GM21526 (cell line): ENCODE results near the gene DMTF1.
A peak's percentile ranks its signal among the peaks of the same experiment; 100 is the strongest.

Experiments used
- ATAC-seq: cut with Tn5 transposase; IDR thresholded peaks from one replicate; pipeline ENCODE4 v1.9.1; 2021; ENCODE audit warnings: moderate library complexity; ENCODE audit not compliant: unreplicated experiment, low FRiP score

DMTF1 gene

DNA sequence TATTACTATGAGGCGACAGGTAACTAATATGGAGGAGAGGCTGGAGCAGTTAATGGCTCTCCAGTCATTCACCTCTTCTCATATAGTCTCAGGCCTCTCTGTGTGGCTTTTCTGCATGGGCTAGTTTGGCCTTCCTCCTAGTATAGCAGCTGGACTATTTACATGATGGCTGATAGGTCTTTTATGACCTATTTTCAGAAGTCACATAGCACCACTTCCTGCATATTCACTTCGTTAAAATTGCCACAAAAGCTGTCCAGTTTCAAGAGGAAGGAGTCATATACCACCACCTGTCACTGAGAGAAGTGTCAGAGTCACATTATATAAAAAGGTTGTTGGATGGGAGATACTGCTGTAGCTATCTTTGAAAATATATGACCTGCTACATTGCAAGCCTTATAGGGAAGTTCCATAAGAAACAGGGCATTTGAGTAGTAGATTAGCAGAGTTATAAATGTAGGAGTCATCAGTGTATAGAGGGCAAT is 8.0 kb upstream of the DMTF1 start:
- peak; percentile 92 for ATAC-seq

DNA sequence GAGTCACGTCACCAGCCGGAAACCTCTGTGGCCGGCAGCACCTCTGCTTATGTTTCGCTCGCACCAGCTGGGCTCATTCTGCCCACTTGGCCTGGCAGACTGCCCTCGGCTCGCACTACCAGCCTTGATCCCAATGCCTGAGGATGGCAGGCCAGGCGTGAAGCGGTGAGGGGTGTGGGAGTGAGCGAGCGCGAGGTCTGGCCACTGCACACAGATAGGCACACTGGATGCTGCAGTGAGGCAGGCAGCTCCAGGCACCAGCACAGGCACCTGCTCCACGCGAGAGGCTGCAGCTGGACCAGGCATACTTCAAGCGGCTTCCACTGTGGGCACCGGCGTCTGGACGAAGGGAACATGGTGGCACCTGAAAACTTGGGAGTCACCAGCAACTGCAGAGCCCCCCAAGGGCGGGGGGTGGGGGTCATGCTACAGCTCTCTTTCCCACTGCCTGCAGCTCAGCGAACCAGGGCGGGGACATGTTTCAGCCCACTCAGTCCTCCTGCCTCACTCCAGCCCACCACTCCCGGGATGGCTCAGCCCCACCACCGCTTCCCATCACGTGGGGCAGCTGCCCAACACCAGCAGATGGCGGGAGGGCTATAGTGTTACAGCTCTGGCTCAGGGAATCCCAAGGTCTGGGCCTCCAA is 5.4 kb upstream of the DMTF1 start:
- ATAC-seq, result no peak

DNA sequence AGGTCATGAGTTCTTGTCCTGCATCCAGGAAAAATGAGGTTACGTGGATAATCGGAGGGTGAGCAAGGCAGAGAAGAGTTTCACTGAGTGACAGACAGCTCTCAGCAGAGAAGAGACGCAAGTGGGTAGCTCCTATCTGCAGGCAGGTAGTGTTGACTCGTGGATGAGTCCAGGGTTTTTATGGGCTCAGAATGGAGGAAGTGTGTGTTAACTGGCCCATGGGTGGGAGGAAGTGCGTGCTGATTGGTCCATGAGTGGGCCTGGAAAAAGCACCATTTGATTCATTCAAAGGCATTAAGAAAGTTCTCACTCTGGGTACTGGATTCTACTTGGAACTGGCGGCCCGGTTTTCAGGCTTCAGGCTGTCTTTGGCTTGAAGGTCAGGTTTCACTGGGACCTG is 4.8 kb upstream of the DMTF1 start:
- ATAC-seq, result no peak

DNA sequence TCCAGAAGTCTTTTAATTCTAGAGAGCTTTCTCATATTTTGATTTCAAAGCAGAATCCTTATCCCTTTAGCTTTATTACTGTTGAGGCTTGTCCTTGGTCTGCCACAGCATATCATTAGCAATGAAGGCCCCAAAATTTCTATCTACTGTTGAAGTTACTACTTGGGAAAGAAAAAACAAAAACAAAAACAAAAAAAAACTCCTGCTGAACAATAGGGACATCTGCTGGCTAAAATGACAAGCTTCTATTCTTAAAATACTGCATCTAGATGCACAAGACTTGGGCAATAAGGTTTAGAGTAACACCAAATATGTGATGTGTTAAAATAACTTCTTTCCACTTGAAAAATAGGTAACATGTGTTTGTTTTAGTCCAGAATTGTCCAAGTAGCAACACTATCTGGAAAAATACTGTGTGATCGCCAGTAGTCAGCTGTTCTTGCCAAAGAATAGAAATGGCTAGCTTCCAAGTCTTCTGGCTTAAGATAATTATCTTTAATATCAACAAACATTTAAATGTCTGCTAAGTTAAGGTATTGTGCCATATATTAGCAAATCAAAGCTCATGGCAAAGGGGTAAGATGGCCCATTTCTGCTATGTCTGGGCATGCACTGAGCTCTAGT is 3.8 kb upstream of the DMTF1 start:
- ATAC-seq, result no peak

DNA sequence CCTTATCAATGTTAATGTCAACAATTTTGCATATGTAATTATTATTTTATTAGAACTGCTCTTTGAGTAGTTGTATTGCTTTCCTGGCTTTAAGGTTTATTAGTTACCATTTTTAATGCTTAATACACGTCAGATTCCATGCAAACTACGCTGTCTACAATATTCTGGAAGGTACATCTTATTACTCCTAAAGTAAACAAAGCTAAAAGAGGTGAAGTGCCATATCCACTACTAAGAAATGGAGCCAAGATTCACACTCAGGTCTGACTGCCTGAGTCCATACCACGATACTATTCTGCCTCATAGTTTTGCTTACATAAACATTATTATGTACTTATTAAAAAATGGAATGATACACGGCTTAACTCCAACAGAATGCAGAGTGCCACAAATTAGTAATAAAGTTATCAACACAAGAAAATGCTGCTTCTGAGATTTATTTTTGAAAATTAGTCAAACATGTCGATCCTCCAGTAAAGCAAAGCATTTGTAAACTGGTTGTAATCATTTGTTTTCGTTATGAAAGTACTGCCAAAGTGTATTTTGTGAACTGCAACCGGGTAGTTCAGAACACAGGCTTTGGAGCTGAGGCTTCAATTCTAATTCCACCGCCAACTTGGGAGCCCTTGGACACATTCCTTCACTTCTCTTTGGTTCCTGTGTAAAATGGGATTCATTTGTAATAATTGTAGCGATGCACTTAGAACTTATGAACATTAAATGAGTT is 1.1 kb upstream of the DMTF1 start:
- ATAC-seq, result no peak

DNA sequence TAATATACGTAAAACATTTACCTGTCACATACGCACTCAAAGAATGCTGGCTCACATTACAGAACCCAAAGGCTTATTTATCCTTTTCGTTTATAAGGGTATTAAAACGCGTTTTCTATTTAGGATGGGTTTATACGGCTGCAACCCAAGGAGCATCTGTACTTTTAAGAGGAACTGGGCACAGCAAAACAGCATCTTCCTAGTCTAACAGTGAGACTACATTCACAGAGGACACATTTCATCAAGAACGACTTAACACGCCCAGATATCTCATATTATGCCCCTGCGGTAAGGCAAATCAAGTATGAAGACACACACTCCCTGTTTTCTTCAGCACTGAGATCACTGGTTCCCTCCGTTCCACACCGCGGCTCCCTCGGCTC is 533 bp upstream of the DMTF1 start:
- peak; percentile 34 for ATAC-seq

DNA sequence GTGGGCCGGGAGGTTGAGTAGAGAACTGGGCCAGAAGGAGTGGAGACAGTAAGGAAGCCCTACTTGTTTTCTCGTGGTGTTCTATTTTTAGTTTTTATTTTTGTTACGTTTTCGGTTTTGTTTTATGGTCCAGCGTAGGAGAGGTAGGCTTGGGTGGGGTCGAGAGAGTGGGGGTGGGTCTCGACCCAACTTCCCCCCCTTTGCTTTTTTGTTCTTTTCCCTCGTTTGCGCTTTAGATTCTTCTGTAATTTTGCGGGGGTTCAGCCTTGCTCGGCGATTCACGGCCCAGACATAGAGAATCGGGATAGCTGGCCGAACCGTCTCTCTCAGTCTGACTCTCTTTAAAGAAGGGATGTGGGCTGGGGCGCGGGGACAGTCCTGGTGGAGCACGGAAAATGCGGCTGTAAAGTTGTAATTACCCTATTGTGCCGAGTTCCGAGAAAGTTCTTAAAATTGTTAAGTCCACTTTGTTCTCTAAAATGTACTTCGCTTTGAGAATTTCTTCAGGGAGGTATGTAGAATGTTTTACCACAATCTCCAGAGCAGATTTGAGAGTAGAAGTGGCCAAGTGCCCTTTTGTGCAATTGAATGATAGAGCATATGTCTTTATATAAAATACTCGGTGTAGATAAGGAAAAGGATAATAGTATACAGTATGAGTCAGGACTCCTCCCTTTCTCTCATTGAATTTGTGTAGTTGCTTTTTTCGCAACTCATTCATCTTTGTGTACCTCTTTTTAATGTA is 816 bp downstream of the DMTF1 start:
- ATAC-seq, result peak; percentile 23

DNA sequence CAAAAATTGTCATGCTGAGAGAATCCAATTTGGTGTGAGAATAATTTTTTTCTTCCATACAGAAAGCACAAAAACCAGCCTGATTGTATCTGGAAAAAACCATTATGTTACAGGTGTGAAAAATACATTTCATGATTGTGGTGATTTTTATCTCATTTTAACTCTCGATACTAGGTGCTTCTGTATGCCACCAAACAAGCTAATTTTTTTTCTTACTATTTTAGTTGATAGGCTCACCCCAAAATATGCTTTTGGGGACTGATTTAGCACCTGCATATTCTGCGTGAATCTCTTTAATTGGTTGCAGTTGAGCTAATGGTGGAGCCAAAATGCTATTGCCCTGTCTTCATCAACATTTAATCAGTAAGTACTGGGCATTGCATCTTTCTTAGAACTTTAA is 1.9 kb downstream of the DMTF1 start:
- no peak for ATAC-seq

DNA sequence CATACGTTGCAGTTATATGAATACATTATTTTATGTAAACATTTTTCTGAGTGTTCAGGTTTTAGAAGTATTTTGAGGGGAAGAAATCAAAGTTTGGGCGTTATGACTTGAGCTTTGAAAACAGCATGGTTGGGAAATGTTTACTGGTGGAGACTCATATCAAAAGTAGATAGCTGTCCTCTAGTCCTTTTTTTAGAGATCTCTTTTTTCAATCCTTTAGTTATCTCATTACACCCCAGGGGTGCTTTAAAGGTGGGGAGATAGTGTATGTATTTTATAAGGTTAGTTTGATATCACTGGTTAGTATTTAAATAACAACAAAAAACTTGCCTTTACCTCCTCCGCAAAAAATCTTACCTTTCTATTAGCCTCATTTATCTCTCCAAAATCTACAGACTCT is 2.3 kb downstream of the DMTF1 start:
- no peak for ATAC-seq

DNA sequence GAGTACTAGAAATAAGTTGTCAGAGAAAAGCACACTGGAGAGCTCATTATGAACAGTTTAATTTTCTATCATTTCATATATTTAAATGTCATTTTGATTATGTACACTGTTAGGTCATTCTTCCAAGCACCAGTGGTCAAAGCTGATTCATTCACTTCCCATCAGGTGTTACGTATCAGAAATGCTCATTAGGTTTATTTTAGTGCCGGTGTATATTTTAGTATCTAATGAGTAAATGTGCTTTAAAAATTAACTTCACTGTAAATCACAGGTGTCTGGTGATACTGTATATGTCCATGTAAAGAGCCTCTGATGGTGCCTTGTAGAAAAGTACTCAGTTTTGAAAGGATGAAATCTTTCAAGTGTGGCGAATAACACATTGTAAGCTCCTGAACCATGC is 3.5 kb downstream of the DMTF1 start:
- no peak for ATAC-seq

DNA sequence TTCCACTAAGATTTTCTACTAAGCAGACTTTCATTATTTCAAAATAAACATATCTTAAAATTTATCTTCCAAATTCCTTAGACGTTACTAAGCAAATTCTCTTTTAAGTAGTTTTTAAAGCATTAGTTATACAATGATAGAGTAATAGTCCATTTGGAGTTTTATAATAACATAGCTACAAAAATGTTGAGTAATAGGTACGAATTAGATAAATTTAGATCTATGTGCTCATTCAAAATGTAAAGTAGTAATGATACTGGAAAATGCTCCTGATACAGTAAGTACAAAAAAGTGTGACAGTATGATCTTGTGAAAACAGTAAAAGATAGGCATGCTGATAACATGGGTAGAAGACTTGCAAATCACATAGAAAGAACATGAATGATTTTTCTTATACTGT is 4.5 kb downstream of the DMTF1 start:
- ATAC-seq, result no peak

DNA sequence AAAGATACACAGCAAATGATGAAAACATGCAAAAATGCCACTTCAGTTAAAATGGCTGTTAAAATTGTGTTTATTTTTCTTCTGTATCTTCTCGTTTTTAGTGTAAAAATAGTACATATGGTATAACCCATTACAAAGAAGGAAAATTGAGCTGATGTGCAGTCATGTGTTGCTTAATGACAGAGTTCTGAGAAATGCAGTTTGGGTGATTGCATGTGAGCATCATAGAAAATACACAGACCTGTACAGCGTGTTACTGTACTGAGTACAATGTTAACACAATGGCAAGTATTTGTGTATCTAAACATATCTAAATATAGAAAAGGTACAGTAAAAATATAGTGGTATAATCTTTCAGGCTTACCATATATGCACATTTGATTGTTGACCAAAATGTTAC is 7.3 kb downstream of the DMTF1 start:
- ATAC-seq, result no peak

DNA sequence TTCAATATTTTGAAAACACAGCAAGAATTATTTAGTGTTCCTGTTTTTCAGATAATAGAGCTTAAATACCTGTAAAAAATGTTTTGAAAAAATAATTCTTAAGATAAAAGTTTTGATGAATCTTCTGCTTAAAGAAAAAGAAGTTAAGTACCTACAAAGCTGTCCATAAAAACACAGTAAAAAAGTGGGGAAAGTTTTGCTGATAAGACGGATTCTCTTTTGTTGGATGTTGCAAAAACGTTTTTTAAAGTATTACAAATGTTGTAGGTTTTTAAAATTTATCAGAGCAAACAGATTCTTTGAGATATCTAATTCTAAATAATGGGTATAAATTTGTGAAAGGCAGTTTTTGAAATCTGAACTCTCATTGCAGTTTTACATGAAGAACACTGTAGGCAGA is 12.2 kb downstream of the DMTF1 start:
- ATAC-seq, result no peak

DNA sequence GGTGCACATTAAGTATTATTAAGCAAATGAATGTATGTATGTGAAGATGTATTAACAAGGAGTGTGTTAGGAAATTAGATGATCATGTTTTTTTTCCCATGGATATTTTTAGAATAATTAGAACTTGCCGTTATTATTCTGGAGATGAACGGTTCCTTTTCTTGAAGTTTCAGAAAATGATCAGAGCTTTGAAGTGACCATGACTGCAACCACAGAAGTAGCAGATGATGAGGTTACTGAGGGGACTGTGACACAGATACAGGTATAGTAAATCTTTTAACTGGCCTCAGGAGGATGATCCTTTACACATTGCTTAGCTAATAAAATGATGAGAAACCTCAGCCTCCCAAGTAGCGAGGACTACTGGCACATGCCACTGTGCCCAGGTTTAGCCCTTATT is 18.6 kb downstream of the DMTF1 start:
- ATAC-seq, result no peak

DNA sequence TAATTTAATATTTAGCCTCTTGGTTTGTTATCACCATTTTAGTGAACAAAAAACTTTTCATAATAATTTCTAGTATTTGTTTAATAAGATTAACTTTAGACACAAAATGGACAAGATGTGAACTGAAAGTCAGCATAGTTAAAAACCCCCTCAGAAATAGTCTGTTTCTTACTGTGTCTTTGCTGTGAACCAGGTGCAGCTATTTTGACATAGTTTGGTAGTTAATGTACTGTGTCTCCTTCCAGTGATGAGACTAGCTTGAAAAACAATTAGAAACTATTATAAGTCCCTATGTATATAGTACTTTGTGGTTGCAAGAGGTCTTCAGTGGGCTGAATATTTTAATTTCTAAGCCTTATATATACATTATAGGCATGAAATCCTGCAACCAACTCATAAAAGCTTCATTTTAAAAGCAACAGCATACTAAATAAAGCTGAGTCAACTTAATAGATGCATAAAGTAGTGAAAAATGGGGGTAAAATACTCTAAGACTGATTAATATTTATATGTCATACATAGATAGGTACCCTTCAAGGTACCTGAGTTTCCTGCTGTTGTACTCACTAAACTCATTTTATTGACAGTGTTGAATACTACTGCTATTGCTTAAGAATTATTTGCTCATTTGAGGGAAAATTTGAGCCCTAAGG is 19.2 kb downstream of the DMTF1 start:
- no peak for ATAC-seq

DNA sequence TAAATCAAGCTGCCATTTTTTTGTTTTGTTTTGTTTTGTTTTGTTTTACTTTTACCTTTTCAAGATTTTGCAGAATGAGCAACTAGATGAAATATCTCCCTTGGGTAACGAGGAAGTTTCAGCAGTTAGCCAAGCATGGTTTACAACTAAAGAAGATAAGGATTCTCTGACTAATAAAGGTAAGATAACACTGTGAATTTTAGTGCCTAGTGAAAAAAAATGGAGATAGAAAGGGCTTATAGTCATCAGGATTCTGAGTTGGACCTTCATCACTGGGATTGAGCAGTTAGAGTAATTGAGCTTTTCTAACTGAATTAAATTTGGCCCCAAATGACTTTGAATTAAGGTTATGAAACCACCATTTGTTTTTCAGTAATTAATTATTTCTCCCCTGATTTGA is 21.2 kb downstream of the DMTF1 start:
- ATAC-seq, result no peak

DNA sequence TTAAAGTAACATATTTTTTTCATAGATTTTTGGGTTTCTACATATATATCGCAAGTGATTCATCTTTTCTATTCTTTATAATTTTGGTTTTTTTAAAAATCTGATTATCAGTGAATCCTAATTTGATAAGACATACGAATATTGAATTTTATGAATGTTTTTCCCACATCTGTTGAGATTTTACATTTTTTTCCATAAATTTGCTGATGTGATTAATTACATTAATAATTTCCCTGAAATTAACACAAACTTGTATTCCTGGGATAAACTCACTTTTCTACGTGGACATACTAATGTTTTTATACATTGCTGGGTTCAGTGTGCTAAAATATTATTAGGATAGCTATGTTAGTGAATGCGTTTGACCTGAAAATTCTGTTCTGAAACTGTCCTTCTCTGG is 26.1 kb downstream of the DMTF1 start:
- ATAC-seq, result no peak

DNA sequence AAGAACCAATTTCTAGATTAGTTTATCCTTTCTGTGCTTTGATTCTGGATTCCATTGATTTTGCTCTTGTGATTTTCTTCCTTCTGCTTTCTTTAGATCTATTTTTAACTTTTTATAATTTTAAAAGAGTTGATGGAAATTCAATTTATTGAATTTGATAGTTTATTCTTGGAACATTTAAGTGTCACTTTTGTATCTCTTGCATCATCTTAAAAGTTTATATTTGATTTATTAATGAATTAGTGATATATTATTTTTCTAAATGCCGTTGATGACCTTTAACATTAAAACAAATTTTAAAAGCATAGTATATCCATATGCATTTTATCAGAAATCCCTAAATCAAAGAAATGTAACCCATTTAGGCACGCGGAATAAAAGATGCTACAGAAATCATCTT is 26.9 kb downstream of the DMTF1 start:
- no peak for ATAC-seq

DNA sequence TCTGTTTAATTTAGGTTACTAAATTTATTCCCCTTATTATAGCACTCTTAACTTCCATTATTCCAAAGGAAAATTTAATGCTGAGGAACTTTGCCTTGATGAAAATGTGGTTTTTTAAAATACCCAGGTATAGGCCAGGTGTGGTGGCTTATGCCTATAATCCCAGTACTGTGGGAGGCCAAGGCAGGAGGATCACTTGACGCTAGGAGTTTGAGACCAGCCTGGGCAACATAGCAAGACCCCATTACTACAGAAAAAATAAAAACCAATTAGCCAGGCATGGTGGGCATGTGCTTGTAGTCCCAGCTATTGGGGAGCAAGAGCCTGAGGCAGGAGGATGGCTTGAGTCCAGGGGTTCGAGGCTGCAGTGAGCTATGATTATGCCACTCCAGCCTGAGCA is 34.9 kb downstream of the DMTF1 start:
- no peak for ATAC-seq

DNA sequence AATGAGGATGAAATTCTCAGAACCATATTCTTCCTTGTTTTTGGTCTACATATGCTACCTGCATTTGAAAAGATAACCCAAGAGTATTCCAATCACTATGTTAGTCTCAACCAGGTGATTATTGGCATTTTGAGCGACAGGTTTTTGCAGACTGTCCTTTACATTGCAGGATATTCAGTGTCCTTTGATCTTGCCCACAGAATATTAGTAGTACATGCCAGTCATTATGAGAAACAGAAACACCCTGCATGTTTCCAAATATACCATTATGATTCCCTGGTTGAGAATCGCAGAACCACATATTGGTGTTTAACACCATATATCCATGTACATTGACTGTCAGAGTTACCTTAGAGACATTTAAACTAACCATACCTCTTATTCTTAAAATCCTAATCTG is 36.7 kb downstream of the DMTF1 start:
- no peak for ATAC-seq

DNA sequence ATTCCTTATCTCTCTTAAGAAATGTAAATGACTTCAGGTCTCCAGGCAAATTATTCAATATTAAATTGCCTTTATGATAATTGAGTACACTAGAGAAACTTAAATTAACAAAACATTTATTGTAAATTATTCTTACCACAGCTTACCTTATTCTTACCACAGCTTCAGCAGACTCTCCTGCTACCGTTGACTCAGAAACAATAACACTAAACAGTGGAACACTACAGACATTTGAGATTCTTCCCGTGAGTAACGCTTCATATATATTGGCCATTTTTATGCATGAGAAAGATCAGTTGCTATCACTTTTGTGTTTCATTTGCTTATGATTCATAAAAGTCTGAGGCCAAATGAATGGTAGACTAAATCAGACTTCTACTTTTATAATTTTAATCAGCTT is 38.5 kb downstream of the DMTF1 start:
- no peak for ATAC-seq
